OCI-LY3 (cell line): ENCODE results near the gene GRHPR.

Experiments used
- EZH2phosphoT487 ChIP-seq: fragments of 200-600 bp; shearing (Covaris generic); IDR thresholded peaks from 2 replicates; pipeline ENCODE4 v1.6.1; 2018; ENCODE audit warnings: antibody characterized with exemption, mixed run types, low read depth
- TF ChIP-seq, protein P1 (sequence below): fragments of 200-600, 300-600 bp; sonication (generic); IDR thresholded peaks from 2 replicates; pipeline ENCODE4 v1.5.1; 2014; ENCODE audit warnings: antibody characterized with exemption, low read length, low read depth

DNA sequence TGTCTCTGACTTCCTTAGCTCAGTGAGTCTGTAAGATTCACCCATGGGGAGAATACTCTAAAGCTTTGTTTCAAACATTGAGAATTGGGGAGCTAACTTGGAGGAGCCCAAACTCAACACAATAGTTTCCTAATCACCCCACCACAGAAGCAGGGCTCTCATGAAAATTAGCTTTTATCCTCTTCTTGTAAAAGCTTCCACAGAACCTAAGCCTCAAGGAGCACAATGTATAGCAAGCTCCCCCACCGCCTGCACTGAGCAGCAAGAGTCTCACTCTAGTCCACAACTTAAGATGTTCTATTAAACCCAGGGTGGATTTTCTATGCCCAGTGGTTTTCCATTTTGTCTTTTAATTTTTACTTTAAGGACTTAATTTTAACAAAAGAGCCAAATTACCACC, 48.9 kb upstream of the GRHPR start:
- TF ChIP-seq, protein P1, sequence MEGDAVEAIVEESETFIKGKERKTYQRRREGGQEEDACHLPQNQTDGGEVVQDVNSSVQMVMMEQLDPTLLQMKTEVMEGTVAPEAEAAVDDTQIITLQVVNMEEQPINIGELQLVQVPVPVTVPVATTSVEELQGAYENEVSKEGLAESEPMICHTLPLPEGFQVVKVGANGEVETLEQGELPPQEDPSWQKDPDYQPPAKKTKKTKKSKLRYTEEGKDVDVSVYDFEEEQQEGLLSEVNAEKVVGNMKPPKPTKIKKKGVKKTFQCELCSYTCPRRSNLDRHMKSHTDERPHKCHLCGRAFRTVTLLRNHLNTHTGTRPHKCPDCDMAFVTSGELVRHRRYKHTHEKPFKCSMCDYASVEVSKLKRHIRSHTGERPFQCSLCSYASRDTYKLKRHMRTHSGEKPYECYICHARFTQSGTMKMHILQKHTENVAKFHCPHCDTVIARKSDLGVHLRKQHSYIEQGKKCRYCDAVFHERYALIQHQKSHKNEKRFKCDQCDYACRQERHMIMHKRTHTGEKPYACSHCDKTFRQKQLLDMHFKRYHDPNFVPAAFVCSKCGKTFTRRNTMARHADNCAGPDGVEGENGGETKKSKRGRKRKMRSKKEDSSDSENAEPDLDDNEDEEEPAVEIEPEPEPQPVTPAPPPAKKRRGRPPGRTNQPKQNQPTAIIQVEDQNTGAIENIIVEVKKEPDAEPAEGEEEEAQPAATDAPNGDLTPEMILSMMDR, result no peak
- no peak for TF ChIP-seq EZH2phosphoT487
